NCI-H2107 treated with DMSO at 0.1 percent for 48 hours (cell line): ENCODE data around the gene SUV39H2.
A peak's percentile ranks its signal among the peaks of the same experiment; 100 is the strongest.
"Not testable (repeated sequence)": the region's sequence is repeated elsewhere in the genome, so short reads cannot be mapped to it uniquely, and the experiment has no call there.

Experiments
- DNase-seq: peaks from one replicate; lab custom pipeline; 2025; ENCODE audit not compliant: unreplicated experiment; lab: John Stamatoyannopoulos, UW

SUV39H2 gene

DNA sequence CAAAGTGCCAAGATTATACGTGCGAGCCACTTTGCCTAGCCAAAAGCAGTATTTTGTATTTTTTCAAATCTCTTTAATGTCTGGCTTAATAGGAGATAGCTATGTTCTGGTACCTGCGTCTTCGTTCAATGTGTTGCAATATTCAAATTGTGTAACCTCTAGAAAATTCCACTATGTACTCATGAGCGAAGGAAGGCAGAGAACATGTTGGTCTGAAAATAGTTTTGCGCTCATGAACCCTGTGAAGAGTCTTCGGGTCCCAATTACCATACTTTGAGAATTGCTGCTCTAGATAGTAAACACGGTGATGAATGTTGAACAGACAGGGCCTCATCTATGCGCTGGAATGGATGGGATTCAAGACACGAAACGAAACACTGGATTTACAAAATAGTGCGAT is 2.7 kb upstream of the SUV39H2 start:
- DNase-seq: no peak

DNA sequence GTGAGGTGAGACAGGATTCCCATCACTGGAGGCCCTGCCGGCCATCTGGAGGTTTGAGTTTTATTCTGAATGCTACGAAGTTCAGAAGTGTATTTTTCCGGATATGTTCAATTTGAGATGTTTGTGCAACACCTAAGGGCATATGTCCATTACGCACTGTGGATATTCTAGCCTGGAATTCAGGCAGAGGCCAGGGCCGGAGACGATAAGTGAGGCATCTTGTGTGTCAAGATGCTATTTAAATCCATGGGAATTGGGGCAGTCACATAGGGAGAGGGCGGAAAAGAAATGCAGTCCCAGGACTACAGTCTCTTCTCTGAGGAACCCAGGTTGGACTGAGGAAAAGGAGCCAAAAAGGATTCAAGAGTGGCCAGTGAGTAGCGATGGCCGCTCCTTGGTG is 1.9 kb upstream of the SUV39H2 start:
- DNase-seq: no peak

- no peak for DNase-seq
Observed at GRCh38 chr10:14879124-14879927, 660 bp downstream of the SUV39H2 start.

- DNase-seq: no peak
Observed at GRCh38 chr10:14879928-14880193, 1.2 kb downstream of the SUV39H2 start.

- no peak for DNase-seq
Observed at GRCh38 chr10:14880229-14880628, 1.6 kb downstream of the SUV39H2 start.

DNA sequence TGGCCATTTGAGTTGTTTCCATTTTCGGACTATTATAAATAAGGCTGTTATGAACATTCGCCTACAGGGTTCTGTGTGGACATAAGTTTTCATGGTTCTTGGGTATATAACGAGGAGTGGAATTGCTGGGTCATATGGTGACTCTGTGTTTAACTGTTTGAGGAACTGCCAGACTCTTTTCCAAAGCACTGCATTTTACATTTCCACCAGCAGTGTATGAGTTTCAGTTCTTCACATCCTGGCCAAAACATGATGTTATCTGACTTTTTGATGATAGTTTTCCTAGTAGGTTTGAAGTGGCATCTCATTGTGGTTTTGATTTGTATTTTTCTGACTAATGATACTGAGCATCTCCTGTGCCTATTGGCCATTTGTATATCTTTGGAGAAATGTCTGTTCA is 5.4 kb downstream of the SUV39H2 start:
- no peak for DNase-seq

DNA sequence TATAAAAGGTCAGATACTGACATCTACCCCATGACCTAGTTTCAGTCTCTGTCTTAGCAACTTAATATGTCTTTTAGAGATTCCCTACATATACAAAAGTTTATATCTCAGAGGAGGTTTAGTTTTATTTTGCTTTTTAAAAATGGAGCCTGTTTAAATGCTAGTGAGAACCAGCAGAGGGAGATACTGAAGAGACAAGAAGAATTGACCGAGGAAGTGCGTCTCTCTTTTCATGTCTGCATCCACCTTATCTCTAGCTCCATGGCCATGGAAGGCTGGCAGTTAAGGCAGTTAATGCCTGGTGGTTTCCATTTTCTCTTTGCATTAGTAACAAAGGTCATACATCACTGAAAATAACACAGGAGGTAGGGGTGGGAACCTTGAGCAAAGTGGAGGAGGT is 10.7 kb downstream of the SUV39H2 start:
- no peak for DNase-seq

DNA sequence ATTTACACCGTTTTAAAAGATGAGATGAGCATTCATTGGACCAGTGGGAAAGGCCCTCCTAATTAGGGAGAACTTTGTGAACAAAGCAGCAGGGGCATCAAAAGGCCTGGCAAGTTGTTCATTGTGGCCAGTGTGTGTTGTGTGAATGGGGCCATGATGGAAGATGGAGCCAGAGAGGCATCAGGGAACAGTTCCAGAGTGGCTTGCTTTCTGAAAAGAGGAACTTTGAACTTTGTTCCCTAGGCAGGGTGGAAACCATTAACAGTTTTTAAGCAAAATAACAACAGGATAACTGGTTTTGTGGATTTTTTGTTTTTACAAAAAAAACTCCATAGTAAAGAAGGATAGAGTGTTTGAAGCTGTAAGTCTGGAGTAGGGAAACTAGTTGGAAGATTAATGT is 12.5 kb downstream of the SUV39H2 start:
- DNase-seq: no peak

DNA sequence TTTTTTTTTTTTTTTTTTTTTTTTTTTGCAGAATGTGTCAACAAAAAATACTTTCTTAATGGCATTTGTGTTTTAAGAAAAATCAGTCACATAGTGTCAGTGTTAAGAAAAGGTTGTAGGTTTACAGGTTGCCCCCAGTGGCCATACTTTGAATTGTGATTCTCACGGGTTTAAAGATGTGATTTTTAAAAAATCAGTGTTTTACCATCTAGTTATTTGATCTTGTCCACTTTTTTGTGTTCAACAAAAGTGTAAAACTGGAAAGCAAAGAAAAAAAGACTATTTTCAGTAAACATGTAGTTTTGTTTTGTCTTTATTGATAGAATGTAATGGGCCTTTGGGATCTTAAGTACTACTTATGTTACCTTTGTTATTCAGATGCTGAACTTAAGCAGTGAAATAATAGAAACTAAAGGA is 25.7 kb downstream of the SUV39H2 start:
- peak; percentile 5 for DNase-seq

DNA sequence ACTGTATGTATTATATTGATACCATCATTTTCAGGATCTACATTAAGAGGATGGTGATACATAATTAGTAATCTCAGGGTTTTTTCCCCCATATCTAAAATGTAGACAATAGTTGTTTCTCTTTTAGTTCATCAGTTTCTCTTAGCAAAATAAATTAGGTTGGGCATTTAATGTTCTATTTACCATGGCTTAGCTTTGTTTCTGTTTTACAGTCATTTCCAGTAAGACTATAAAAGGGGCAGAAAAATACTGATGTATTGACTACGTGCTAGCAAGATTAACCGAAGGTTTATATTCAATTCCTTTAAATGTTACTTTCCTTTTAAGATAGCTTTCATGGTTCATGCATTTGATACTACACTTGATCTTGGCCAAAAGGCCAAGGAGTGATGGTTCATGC is 26.2 kb downstream of the SUV39H2 start:
- DNase-seq: no peak

DNA sequence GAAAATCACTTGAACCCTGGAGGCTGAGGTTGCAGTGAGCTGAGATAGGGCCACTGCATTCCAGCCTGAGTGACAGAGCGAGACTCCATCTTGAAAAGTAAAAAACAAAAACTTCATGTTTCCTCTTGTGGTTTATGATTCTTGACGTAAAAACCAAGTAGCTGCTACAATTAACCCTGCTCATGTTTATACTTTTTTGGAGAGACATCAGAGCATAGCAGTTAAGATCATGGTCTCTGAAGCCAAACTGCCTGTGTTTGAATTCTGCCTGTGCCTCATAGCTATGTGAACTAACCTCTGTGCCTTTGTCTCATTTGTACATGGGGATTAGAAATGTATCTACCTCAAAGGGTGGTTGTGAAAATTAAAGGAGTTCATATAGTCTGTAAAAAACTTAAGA is 27.2 kb downstream of the SUV39H2 start:
- DNase-seq: no peak

DNA sequence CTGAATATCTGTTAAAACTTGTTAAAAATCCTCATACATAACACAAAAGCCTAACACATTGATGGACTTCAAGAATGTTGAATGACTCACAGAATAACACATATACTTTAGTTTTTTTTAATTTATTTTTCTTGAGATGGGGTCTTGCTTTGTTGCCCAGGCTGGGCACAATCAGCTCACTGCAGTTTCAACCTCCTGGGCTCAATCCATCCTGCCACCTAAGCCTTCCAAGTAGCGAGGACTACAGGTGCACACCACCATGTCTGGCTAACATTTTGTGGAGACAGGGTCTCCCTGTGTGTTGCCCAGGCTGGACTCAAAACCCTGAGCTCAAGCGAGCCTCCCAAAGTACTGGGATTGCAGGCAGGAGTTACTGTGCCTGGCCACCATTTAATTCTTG is 28.1 kb downstream of the SUV39H2 start:
- DNase-seq: no peak

DNA sequence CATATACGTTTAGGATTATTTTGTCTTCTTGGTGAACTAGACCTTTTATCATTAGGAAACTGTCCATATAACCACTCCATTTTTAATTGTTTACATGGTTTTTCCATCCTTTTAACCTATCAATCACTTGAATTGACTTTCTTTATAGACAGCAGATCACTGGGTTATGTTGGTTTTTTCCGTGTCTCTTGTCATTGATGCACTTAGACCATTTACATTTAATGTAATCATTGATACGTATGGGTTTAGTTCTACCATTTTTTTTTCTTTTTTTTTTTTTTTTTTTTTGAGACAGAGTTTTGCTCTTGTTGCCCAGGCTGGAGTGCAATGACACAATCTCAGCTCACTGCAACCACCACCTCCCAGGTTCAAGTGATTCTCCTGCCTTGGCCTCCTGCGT is 28.9 kb downstream of the SUV39H2 start:
- DNase-seq: not testable (repeated sequence)

DNA sequence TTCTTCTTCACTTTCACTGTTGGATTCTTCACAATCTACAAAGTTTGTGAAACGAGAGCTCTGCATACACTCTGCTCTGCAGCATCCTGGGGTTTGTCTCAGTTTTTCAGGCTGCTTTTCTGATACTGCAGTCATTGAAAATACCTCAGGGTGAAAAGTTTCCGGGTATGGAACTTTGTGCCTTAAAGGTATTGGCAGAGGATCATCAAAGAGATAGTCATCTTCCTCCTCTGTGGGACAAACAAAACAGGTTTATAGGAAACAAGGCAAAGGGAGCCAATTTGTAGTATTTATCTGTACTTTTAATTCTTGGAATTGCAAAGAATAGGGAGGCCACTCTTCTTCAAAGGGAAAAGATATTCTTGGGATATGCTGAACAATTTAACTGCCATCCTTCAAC is 30.4 kb downstream of the SUV39H2 start:
- DNase-seq: no peak

GRCh38 chr10:14910953-14911352 is 32.3 kb downstream of the SUV39H2 start:
- DNase-seq: no peak

GRCh38 chr10:14911801-14912200 is 33.1 kb downstream of the SUV39H2 start:
- no peak for DNase-seq

DNA sequence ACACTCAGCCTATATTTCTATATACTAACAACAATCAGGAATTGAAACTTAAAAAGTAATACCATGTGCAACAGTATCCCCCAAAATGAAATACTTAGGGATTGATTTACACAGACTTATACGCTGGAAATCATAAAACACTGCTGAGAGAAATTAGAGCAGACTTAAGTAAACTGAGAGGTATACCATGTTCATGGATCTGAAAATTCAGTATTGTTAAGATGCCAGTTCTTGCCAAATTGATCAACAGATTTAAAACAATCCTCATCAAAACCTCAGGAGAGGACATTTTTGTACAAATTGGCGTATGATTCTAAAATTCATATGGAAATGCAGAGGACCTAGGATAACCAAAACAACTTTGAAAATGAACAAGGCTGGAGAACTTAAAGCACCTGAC is 37.9 kb downstream of the SUV39H2 start:
- no peak for DNase-seq

DNA sequence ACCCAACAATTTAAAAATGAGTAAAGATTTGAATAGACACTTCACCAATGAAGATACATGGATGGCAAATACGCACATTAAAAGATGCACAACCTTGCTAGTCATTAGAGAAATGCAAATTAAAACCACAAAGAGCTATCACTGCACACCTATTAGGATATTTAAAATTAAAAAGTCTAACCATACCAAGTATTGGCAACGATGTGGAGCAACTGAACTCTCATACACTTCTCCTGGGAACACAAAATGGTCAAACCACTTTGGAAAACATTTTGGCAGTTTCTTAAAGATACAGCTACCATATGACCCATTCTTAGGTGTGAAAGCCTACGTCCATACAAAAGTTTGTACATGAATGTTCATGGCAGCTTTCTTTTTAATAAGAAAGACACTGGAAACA is 39.2 kb downstream of the SUV39H2 start:
- no peak for DNase-seq

GRCh38 chr10:14918964-14919363 is 40.3 kb downstream of the SUV39H2 start:
- DNase-seq: no peak

GRCh38 chr10:14924013-14924412 is 45.3 kb downstream of the SUV39H2 start:
- DNase-seq: no peak

DNA sequence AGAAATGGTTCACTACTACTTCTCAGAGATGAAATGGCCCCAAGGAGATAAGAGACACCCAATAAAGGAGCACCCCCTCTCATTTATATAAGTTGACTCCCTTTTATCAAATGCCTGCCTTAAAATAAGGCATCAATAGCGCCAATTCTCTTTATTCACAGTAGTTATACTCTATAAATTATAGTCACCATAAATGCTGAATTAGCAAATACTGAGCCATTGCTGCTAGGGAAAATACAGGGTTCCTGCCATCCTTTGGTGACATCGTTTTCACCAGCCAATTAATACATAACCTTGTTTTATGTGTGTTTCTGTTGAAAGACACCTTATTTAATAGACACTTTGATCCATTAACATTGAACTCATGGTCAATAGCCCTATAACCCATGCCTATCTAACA is 46.6 kb downstream of the SUV39H2 start:
- no peak for DNase-seq

DNA sequence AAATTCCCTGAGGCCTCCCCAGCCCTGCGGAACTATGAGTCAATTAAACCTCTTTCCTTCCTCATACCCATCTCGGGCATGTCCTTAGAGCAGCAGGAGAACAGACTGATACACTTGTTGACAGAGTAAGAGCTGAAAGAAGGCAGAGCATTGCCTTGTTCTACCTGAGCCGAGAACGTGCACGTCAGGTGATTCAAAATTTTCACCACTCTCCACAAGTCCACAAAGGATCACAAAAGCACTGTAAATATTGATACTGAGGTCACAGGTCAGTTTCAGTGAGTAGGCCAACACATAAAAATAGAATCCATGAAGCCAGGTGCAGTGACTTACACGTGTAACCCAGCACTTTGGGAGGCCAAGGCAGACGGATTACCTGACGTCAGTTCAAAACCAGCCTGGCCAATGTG is 47.4 kb downstream of the SUV39H2 start:
- DNase-seq: no peak

GRCh38 chr10:14926722-14927416 is 48.2 kb downstream of the SUV39H2 start:
- no peak for DNase-seq
